Measurements from ENCODE around the gene DMTF1. TPM values are rescaled to one million over a fixed set of nuclear protein-coding genes. Genes with fewer than 3 reads are reported as not detected.

The DMTF1 gene
- total and polyA plus RNA-seq, 9 of the 15 experiments (the other 6 are each of a cell fraction or from before 2014, with no cell fraction given), result 25.7 to 208 (median 74.7) TPM

DNA sequence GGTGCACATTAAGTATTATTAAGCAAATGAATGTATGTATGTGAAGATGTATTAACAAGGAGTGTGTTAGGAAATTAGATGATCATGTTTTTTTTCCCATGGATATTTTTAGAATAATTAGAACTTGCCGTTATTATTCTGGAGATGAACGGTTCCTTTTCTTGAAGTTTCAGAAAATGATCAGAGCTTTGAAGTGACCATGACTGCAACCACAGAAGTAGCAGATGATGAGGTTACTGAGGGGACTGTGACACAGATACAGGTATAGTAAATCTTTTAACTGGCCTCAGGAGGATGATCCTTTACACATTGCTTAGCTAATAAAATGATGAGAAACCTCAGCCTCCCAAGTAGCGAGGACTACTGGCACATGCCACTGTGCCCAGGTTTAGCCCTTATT lies 18.6 kb downstream of the DMTF1 start (continued):
- no peak for TF ChIP-seq ZNF586 (CRISPR knock-in tag; conservative IDR thresholded peaks at IDR 0.05)
- no peak for TF ChIP-seq MAFK (IDR thresholded peaks at IDR 0.05; ENCODE audit: low read length)
- TF ChIP-seq E2F3 (CRISPR knock-in tag; IDR thresholded peaks at IDR 0.05), result no peak

- no peak overlapping the region for H3K27ac ChIP-seq (ENCODE audit: extremely low read depth, low read depth, low read length)
- no peaks in the 10 kb centered on the region for H3K9me1 ChIP-seq (ENCODE audit: control insufficient read depth, insufficient read depth, low read length)
- CTCF ChIA-PET (ENCODE audit: low intra/inter-chr PET ratio), result no interaction called here
- no peak overlapping the region for H3K9ac ChIP-seq (ENCODE audit: insufficient read depth in 1 of 2, low read depth in 2 of 2, low read length in 2 of 2)
- in situ Hi-C loops (cut with MboI) (no loop called here), intact Hi-C loops (cut with micrococcal nuclease) (no loop called here)
- H4K20me1 ChIP-seq (replicated peaks; ENCODE audit: control insufficient read depth, insufficient read depth, low read length), result no peaks in the 10 kb centered on the region
- H3K79me2 ChIP-seq (ENCODE audit: control insufficient read depth, insufficient read depth, low read length), result no peaks in the 10 kb centered on the region
- no peaks in the 10 kb centered on the region for H3K4me1 ChIP-seq (replicated peaks in 1 of 2; ENCODE audit: control insufficient read depth in 2 of 2, insufficient read depth in 2 of 2, low read length in 2 of 2)
- POLR2A ChIA-PET, result interaction anchor here (0.5 to 2.4 kb wide), 3 partner anchors 9 to 228 kb away, joined by 3 to 11 read pairs (median 4); no protein-coding TSS in a partner anchor
- no peak overlapping the region for H3K4me2 ChIP-seq (ENCODE audit: insufficient read depth, low read length)
- no peaks in the 10 kb centered on the region for H3K27me3 ChIP-seq (ENCODE audit: control insufficient read depth in 2 of 2, insufficient read depth in 2 of 2, low read length in 2 of 2)
- DNase-seq (ENCODE audit: extremely low read depth in 1 of 4, low spot score in 3 of 4), result no peak
- TF ChIP-seq XRCC3 (IDR thresholded peaks at IDR 0.05), result no peak
- TF ChIP-seq EP400 (IDR thresholded peaks at IDR 0.05), result no peak
- TF ChIP-seq ETV6 (IDR thresholded peaks at IDR 0.05; ENCODE audit: borderline replicate concordance in 1 of 2, low read depth in 2 of 2, low read length in 1 of 2), result no peak
- TF ChIP-seq ETV6 (CRISPR knock-in tag; IDR thresholded peaks at IDR 0.05; ENCODE audit: borderline replicate concordance), result no peak
- 0 out of 2 replicates have a peak, but pooled peaks have one; percentile 2 for TF ChIP-seq MAFF (IDR thresholded peaks at IDR 0.05; ENCODE audit: low read length)
- TF ChIP-seq LCOR (CRISPR knock-in tag; IDR thresholded peaks at IDR 0.05), result no peak
- no peak for TF ChIP-seq MEIS2 (IDR thresholded peaks at IDR 0.05; ENCODE audit: partially characterized antibody)
- no peak for TF ChIP-seq TARDBP (IDR thresholded peaks at IDR 0.05)
- TF ChIP-seq SMAD3 (CRISPR knock-in tag; conservative IDR thresholded peaks at IDR 0.05), result no peak
- no peak for TF ChIP-seq ZNF224 (CRISPR knock-in tag; IDR thresholded peaks at IDR 0.05)
- TF ChIP-seq MAFG (tag; conservative IDR thresholded peaks at IDR 0.05), result peak; percentile 26; the same call in 1 of the 2 replicates
- TF ChIP-seq NR1H2 (CRISPR knock-in tag; IDR thresholded peaks at IDR 0.05), result no peak
- TF ChIP-seq ZBTB1 (CRISPR knock-in tag; IDR thresholded peaks at IDR 0.05; ENCODE audit: borderline replicate concordance, low read depth), result no peak
- no peak for TF ChIP-seq SMARCE1 (IDR thresholded peaks at IDR 0.05)
- TF ChIP-seq MEF2D (tag; conservative IDR thresholded peaks at IDR 0.05; ENCODE audit: low read depth), result no peak
- TF ChIP-seq PML (IDR thresholded peaks at IDR 0.05; ENCODE audit: low read length), result no peak
- TF ChIP-seq TGIF2 (CRISPR knock-in tag; IDR thresholded peaks at IDR 0.05), result no peak
- TF ChIP-seq C11orf30 (IDR thresholded peaks at IDR 0.05; ENCODE audit: low read depth), result peak; percentile 51
- no peak for TF ChIP-seq GATAD2B (IDR thresholded peaks at IDR 0.05; ENCODE audit: borderline replicate concordance)
- no peak for TF ChIP-seq MCM3 (IDR thresholded peaks at IDR 0.05)
- TF ChIP-seq ZNF316 (IDR thresholded peaks at IDR 0.05), result peak; percentile 70
- TF ChIP-seq RHOXF2B (CRISPR knock-in tag; conservative IDR thresholded peaks at IDR 0.05), result no peak
- TF ChIP-seq ATF7 (IDR thresholded peaks at IDR 0.05), result no peak
- TF ChIP-seq ZFP1 (CRISPR knock-in tag; IDR thresholded peaks at IDR 0.05), result no peak
- no peak for TF ChIP-seq HIVEP1 (CRISPR knock-in tag; IDR thresholded peaks at IDR 0.05)
- TF ChIP-seq KAT8 (IDR thresholded peaks at IDR 0.05; ENCODE audit: low read depth), result no peak
- no peak overlapping the region for H3K4me3 ChIP-seq
- FAIRE-seq, result no peak
- H2AFZ ChIP-seq (ENCODE audit: low read depth, low read length), result no peak overlapping the region
- no peaks in the 10 kb centered on the region for H3K9me3 ChIP-seq (replicated peaks; ENCODE audit: control insufficient read depth, insufficient read depth, low read depth, low read length)
- ATAC-seq, result no peak
- peaks cover 97% of the 10 kb centered on the region for H3K36me3 ChIP-seq (ENCODE audit: control insufficient read depth, insufficient read depth, low read length)
- no TSS peak for BruUV-seq (replicated peaks)
Observed at GRCh38 chr7:87171282-87171934, 19.2 kb downstream of the DMTF1 start.

Data from K562 (cell line).